Measurements from ENCODE around the gene GALNT9.

GALNT9 gene

DNA sequence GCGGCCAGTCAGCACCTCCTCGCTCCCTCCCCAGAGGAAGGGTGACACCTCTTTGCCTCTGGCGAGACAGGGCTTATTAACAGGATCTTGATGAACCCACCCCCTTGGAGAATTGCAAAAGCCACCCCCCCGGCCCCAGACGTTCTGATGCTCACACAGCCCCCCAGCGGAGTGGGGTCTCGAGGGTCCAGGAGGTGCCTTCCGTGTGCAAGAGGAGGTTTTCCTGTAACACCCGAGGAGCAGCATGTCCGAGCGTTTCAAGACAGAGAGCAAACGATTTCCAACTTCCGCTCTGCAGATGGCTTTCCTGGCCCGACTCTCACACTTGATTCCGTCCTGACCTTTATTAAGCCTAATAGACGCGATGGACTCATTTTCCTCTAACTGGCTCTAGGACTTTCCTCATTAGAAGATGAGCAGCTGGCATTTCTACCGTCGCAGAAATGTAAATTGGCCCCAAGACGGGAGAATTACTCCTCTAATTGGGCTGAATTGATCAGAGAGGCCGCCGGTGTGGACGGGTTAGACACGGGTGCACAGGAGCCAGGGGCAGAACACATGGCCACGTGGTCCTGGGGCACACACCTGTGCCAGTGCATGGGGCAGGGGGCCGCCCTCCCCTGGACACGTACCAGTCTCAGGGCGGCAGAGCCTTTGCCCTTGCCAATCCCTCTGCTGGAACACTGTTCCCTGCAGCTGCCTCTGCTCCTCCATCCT is 100.8 kb downstream of the GALNT9 start:
- Histone ChIP-seq H3K4me2 (ENCODE audit: low read length) (no peak overlapping the region), H3K9ac (ENCODE audit: low read length) (no peak overlapping the region), H4K20me1 (ENCODE audit: insufficient read depth, low read length) (no peaks in the 10 kb centered on the region), H3K4me1 (ENCODE audit: low read length) (no peaks in the 10 kb centered on the region), H3K4me3 (ENCODE audit: low read length) (no peak overlapping the region), H3K27me3 (ENCODE audit: low read depth, low read length) (no peaks in the 10 kb centered on the region), H3K9me3 (ENCODE audit: insufficient read depth, low read length) (0 out of 2 replicates have a peak, but pooled peaks cover 4% of the 10 kb centered on the region), H3K36me3 (replicated peaks; ENCODE audit: low read depth, low read length) (no peaks in the 10 kb centered on the region), H2AFZ (ENCODE audit: low read depth, low read length) (no peak overlapping the region), H3K27ac (ENCODE audit: low read length) (no peak overlapping the region), H3K79me2 (ENCODE audit: low read length) (no peaks in the 10 kb centered on the region)
- TF ChIP-seq, protein P1, sequence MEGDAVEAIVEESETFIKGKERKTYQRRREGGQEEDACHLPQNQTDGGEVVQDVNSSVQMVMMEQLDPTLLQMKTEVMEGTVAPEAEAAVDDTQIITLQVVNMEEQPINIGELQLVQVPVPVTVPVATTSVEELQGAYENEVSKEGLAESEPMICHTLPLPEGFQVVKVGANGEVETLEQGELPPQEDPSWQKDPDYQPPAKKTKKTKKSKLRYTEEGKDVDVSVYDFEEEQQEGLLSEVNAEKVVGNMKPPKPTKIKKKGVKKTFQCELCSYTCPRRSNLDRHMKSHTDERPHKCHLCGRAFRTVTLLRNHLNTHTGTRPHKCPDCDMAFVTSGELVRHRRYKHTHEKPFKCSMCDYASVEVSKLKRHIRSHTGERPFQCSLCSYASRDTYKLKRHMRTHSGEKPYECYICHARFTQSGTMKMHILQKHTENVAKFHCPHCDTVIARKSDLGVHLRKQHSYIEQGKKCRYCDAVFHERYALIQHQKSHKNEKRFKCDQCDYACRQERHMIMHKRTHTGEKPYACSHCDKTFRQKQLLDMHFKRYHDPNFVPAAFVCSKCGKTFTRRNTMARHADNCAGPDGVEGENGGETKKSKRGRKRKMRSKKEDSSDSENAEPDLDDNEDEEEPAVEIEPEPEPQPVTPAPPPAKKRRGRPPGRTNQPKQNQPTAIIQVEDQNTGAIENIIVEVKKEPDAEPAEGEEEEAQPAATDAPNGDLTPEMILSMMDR (IDR thresholded peaks at IDR 0.05; ENCODE audit: low read depth, low read length), result no peak
- TF ChIP-seq EZH2phosphoT487 (IDR thresholded peaks at IDR 0.05; ENCODE audit: low read depth), result no peak

DNA sequence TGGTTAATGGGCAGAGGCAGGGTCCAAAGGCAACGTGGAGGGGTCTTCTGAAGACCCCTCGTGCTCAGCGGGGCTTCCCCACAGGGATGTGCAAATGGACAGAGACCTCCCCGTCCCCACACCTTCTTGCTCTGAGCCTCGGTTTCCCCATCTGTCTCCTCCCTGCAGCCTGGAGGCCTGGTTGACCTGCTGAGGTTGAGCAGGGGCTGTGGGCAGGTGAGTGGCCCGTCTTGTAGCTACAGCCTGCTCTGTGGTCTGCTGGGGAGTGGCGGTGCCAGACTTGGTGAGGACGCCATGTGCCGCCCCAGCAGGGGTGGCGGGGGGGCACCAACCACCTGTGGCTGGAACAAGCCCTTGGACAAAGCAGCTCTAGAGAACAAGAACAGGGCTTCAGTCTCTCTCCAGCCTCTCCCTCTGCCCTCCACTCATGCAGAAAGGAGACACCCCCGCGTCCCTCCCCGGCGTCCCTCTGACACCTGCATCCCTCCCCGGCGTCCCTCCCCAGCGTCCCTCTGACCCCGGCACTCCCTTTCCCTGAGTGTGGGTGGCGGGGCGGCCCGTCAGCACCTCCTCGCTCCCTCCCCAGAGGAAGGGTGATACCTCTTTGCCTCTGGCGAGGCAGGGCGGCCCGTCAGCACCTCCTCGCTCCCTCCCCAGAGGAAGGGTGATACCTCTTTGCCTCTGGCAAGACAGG is 101.5 kb downstream of the GALNT9 start:
- Histone ChIP-seq H3K79me2 (ENCODE audit: low read length) (no peaks in the 10 kb centered on the region), H3K27ac (ENCODE audit: low read length) (no peak overlapping the region), H3K27me3 (ENCODE audit: low read depth, low read length) (no peaks in the 10 kb centered on the region), H4K20me1 (ENCODE audit: insufficient read depth, low read length) (no peaks in the 10 kb centered on the region), H3K4me1 (ENCODE audit: low read length) (no peaks in the 10 kb centered on the region), H3K9me3 (ENCODE audit: insufficient read depth, low read length) (0 out of 2 replicates have a peak, but pooled peaks cover 4% of the 10 kb centered on the region), H3K36me3 (replicated peaks; ENCODE audit: low read depth, low read length) (no peaks in the 10 kb centered on the region), H2AFZ (ENCODE audit: low read depth, low read length) (no peak overlapping the region), H3K9ac (ENCODE audit: low read length) (no peak overlapping the region), H3K4me2 (ENCODE audit: low read length) (no peak overlapping the region), H3K4me3 (ENCODE audit: low read length) (no peak overlapping the region)
- TF ChIP-seq EZH2phosphoT487 (IDR thresholded peaks at IDR 0.05; ENCODE audit: low read depth), result no peak

DNA sequence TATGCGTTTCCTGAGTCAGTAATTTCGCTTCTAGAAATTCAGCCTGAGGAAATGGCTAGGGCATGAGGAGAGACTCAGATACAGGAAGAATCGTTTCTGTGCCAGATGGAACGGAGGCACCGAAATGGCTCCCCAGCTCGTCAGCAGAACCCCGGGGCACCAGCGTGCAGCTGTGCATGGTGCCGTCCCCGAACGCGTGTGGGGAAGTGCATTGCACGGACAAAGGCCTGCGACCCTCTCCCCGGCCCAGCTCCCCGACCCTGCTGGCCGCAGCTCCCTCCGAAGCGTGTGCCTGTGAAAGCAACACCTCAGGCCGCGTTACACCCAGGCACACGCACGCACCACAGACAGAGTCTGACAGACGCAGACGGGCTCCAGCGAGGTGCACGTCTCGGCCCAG is 102.3 kb downstream of the GALNT9 start:
- H3K9me3 ChIP-seq (ENCODE audit: insufficient read depth, low read length), result 0 out of 2 replicates have a peak, but pooled peaks cover 4% of the 10 kb centered on the region
- H4K20me1 ChIP-seq (ENCODE audit: insufficient read depth, low read length), result no peaks in the 10 kb centered on the region
- H2AFZ ChIP-seq (ENCODE audit: low read depth, low read length), result no peak overlapping the region
- no peak overlapping the region for H3K27ac ChIP-seq (ENCODE audit: low read length)
- H3K79me2 ChIP-seq (ENCODE audit: low read length), result no peaks in the 10 kb centered on the region
- no peak overlapping the region for H3K4me3 ChIP-seq (ENCODE audit: low read length)
- no peak overlapping the region for H3K9ac ChIP-seq (ENCODE audit: low read length)
- no peaks in the 10 kb centered on the region for H3K36me3 ChIP-seq (replicated peaks; ENCODE audit: low read depth, low read length)
- no peaks in the 10 kb centered on the region for H3K4me1 ChIP-seq (ENCODE audit: low read length)
- H3K27me3 ChIP-seq (ENCODE audit: low read depth, low read length), result no peaks in the 10 kb centered on the region
- no peak for TF ChIP-seq EZH2phosphoT487 (IDR thresholded peaks at IDR 0.05; ENCODE audit: low read depth)
- TF ChIP-seq, protein P1 (IDR thresholded peaks at IDR 0.05; ENCODE audit: low read depth, low read length), result no peak
- H3K4me2 ChIP-seq (ENCODE audit: low read length), result no peak overlapping the region

DNA sequence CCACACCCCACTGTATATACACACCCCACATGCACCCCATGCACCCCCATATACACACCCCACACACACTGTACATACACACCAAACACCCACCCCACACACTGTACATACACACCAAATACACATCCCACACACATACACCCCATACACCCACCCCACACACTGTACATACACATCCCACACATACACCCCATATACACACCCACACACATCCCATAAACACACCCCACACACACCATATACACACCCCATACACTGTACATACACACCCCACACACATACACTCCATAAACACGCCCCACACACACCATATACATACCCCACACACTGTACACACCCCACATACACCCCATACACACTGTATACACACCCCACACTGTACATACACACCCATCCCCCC is 102.8 kb downstream of the GALNT9 start:
- H3K27me3 ChIP-seq (ENCODE audit: low read depth, low read length), result no peaks in the 10 kb centered on the region
- no peak overlapping the region for H3K27ac ChIP-seq (ENCODE audit: low read length)
- H3K4me1 ChIP-seq (ENCODE audit: low read length), result no peaks in the 10 kb centered on the region
- no peaks in the 10 kb centered on the region for H3K36me3 ChIP-seq (replicated peaks; ENCODE audit: low read depth, low read length)
- H4K20me1 ChIP-seq (ENCODE audit: insufficient read depth, low read length), result no peaks in the 10 kb centered on the region
- H3K9ac ChIP-seq (ENCODE audit: low read length), result no peak overlapping the region
- no peak overlapping the region for H3K4me2 ChIP-seq (ENCODE audit: low read length)
- H3K4me3 ChIP-seq (ENCODE audit: low read length), result no peak overlapping the region
- H2AFZ ChIP-seq (ENCODE audit: low read depth, low read length), result no peak overlapping the region
- TF ChIP-seq, protein P1 (IDR thresholded peaks at IDR 0.05; ENCODE audit: low read depth, low read length), result no peak
- TF ChIP-seq EZH2phosphoT487 (IDR thresholded peaks at IDR 0.05; ENCODE audit: low read depth), result no peak
- H3K79me2 ChIP-seq (ENCODE audit: low read length), result no peaks in the 10 kb centered on the region
- 0 out of 2 replicates have a peak, but pooled peaks cover 4% of the 10 kb centered on the region for H3K9me3 ChIP-seq (ENCODE audit: insufficient read depth, low read length)

Measured in OCI-LY3 (cell line).